Osteoblast (primary cell): ENCODE results near the gene ULK2. TPM values are rescaled to one million over a fixed set of nuclear protein-coding genes. Genes with fewer than 3 reads are reported as not detected.
A peak's percentile ranks its signal among the peaks of the same experiment; 100 is the strongest.

Experiments
- DNase-seq: peaks from one replicate; pipeline ENCODE4 v3.0.0; 2011; ENCODE audit warnings: low spot score, mixed read lengths; ENCODE audit not compliant: insufficient read length; ENCODE audit errors: missing footprints
- H2AFZ ChIP-seq: 2 replicates; pipeline ENCODE4 v1.6.0; 2011; ENCODE audit warnings: mild to moderate bottlenecking, low read length
- H3K27ac ChIP-seq: 2 replicates; pipeline ENCODE4 v1.5.1; 2011; ENCODE audit warnings: mild to moderate bottlenecking, low read depth, low read length, moderate library complexity
- H3K27me3 ChIP-seq: 2 replicates; pipeline ENCODE4 v1.6.0; 2012; ENCODE audit warnings: mild to moderate bottlenecking, control low read depth, inconsistent platforms, low read length, moderate library complexity; ENCODE audit not compliant: insufficient read depth
- H3K36me3 ChIP-seq: 2 replicates; pipeline ENCODE4 v1.5.1; 2011; ENCODE audit warnings: mild to moderate bottlenecking, low read length, control low read depth, moderate library complexity; ENCODE audit not compliant: insufficient read depth
- H3K4me1 ChIP-seq: 2 replicates; pipeline ENCODE4 v1.5.1; 2011; ENCODE audit warnings: mild to moderate bottlenecking, low read length, control low read depth, moderate library complexity; ENCODE audit not compliant: insufficient read depth
- H3K4me2 ChIP-seq: 2 replicates; pipeline ENCODE4 v1.6.0; 2011; ENCODE audit warnings: mild to moderate bottlenecking, low read length; ENCODE audit not compliant: insufficient read depth
- H3K4me3 ChIP-seq: fragments of 200-600 bp; sonication (generic); 3 replicates; pipeline ENCODE4 v1.5.1; 2012; ENCODE audit warnings: mild to moderate bottlenecking, low read length, inconsistent platforms; ENCODE audit not compliant: insufficient read depth
- H3K79me2 ChIP-seq: 2 replicates; pipeline ENCODE4 v1.6.0; 2012; ENCODE audit warnings: mild to moderate bottlenecking, low read length, control low read depth, inconsistent platforms; ENCODE audit not compliant: insufficient read depth
- H3K9me3 ChIP-seq: 2 replicates; pipeline ENCODE4 v1.5.1; 2011; ENCODE audit warnings: low read depth, low read length, control low read depth
- H4K20me1 ChIP-seq: 2 replicates; pipeline ENCODE4 v1.6.0; 2012; ENCODE audit warnings: mild to moderate bottlenecking, low read length, control low read depth; ENCODE audit not compliant: insufficient read depth
- total RNA-seq: library from RNA; depleted of rRNA; stranded (reverse); fragments of >200 nt; gene quantifications from 2 replicates; pipeline ENCODE4 v1.2.3, GENCODE V29; 2012
- TF ChIP-seq, protein P1 (sequence below): IDR thresholded peaks from 2 replicates; pipeline ENCODE4 v1.5.1; 2011; ENCODE audit warnings: mild to moderate bottlenecking, low read depth, low read length, moderate library complexity; ENCODE audit errors: extremely low read depth

The ULK2 gene
- total RNA-seq, 1 donor = 27.5 TPM

DNA sequence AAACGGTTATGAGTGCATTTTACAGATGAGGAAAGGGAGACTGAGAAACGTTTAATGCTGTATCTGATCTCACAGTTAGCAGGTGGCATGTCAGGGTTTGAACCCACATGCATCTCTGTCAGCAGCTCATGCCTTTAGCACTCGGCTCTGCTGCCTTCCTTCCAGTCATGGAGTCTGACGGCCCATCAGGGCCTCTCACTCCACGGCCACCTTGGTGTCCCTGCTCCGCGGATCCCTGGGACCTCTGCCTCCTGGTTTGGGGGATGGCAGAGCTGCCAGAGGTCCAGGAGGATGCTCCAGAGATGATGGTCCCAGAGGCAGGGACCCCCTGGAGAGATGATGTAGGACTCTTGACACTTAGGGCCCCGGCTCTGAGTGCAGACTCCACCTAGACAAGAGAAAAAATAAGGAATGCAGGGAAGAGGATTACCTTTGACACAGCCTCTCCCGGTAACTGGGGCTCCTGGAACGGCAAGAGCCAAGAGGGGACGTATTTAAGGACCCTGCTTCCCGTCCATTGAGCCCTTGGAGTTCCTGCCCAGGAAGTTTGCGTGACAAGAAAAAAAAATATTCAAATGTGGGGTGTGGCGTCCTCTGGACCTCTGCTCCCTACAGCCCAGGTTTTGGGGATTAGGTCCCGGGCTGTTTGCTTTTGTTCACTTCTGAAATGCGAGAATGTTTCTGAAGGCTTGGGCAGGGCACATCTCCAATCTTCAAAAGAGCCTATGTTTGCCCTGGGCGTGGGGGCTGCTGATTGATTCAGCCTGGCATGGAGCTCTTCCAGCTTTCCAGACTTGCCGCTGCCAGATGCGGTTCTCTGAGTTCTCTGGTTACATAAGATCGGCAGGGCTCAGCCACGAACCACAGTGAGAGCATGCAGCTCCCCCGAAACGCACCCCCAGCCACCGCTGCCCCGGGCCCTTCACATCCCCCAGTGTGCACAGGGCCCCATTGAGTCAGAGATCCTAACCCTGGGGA, 119.6 kb downstream of the ULK2 start, which contains the start of gene ALDH3A1:
Gene ALDH3A1, minus strand, starts transcription at position 470 of the 978 bp plus-strand sequence. CDS start 3,169 bp downstream, outside the sequence.
- Histone ChIP-seq H4K20me1 (no peaks in the 10 kb centered on the region), H3K27ac (no peak within 1 kb of the TSS), H3K79me2 (no peaks in the 10 kb centered on the region), H3K4me2 (peak within 1 kb of the TSS; percentile 33), H2AFZ (peak within 1 kb of the TSS; percentile 68), H3K4me3 (peak within 1 kb of the TSS; percentile 16), H3K36me3 (no peaks in the 10 kb centered on the region), H3K27me3 (no peaks in the 10 kb centered on the region), H3K9me3 (no peaks in the 10 kb centered on the region), H3K4me1 (peaks cover 20% of the 10 kb centered on the region)
- TF ChIP-seq, protein P1, sequence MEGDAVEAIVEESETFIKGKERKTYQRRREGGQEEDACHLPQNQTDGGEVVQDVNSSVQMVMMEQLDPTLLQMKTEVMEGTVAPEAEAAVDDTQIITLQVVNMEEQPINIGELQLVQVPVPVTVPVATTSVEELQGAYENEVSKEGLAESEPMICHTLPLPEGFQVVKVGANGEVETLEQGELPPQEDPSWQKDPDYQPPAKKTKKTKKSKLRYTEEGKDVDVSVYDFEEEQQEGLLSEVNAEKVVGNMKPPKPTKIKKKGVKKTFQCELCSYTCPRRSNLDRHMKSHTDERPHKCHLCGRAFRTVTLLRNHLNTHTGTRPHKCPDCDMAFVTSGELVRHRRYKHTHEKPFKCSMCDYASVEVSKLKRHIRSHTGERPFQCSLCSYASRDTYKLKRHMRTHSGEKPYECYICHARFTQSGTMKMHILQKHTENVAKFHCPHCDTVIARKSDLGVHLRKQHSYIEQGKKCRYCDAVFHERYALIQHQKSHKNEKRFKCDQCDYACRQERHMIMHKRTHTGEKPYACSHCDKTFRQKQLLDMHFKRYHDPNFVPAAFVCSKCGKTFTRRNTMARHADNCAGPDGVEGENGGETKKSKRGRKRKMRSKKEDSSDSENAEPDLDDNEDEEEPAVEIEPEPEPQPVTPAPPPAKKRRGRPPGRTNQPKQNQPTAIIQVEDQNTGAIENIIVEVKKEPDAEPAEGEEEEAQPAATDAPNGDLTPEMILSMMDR = no peak
- DNase-seq = peak; percentile 83

DNA sequence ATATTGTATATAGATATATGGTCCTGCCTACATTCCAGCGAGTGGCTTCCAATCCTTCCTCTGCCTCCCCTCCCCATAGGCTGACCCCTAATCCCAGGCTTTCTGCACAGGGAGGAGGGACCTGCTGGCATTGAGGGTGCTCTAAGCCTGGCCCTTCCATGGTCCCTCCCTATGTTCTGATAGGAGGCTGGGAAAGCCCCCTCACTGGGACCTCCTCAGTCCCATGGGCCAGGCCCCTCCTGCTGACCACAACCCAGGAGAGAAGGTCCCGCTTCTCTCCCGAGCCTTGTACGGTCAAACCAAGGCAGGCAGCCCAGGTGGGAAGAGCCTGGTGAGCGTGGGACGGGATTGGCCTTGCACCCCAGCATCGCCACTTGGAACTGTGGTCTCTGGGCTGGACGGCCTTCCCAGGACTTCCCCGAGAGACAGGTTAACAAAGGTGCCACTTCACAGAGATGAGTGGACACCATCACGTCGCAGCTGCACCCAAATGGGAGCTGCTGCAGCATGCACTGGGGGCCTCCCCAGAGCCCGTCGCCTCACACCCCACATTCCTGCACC, 120.5 kb downstream of the ULK2 start:
- Histone ChIP-seq H3K4me3 (no peak overlapping the region), H3K27me3 (no peaks in the 10 kb centered on the region), H3K36me3 (no peaks in the 10 kb centered on the region), H2AFZ (no peak overlapping the region), H3K4me1 (peaks cover 13% of the 10 kb centered on the region), H3K4me2 (no peak overlapping the region), H3K9me3 (no peaks in the 10 kb centered on the region), H3K27ac (no peak overlapping the region), H3K79me2 (no peaks in the 10 kb centered on the region), H4K20me1 (no peaks in the 10 kb centered on the region)
- DNase-seq = peak; percentile 5
- TF ChIP-seq, protein P1 = no peak

DNA sequence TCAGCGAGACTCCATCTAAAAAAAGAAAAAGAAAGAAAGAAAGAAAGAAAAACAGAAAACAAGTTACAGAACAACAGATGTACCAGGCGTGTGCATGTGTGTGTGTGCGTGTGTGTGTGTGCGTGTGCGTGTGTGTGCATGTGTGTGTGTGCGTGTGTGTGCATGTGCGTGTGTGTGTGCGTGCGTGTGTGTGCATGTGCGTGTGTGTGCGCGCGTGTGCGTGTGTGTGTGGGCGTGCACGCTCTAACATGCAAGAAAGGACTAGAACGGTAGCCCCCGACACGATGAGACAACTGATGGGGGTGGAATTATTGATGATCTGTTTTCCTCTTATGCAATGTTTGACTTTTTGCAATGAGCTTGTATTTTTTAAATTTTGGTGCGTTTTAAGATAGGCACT, 121.2 kb downstream of the ULK2 start:
- no peaks in the 10 kb centered on the region for H3K9me3 ChIP-seq
- peaks cover 13% of the 10 kb centered on the region for H3K4me1 ChIP-seq
- no peak for DNase-seq
- H3K36me3 ChIP-seq = no peaks in the 10 kb centered on the region
- no peaks in the 10 kb centered on the region for H4K20me1 ChIP-seq
- no peak overlapping the region for H3K4me3 ChIP-seq
- H3K27me3 ChIP-seq = no peaks in the 10 kb centered on the region
- H3K4me2 ChIP-seq = no peak overlapping the region
- no peaks in the 10 kb centered on the region for H3K79me2 ChIP-seq
- H3K27ac ChIP-seq = no peak overlapping the region
- no peak overlapping the region for H2AFZ ChIP-seq
- TF ChIP-seq, protein P1 = no peak
